Brain microvascular endothelial cell (primary cell): ENCODE measurements around the gene BCL7A.

Source experiments
- DNase-seq: peaks from one replicate; pipeline ENCODE4 v3.0.0-alpha.2; 2020
- H3K27ac ChIP-seq: fragments of 250-450 bp; sonication (Bioruptor Pico); 2 replicates; pipeline ENCODE4 v1.5.1; 2020; ENCODE audit warnings: mild to moderate bottlenecking, moderate library complexity
- H3K27me3 ChIP-seq: fragments of 250-450 bp; sonication (Bioruptor Pico); replicated peaks from 2 replicates; pipeline ENCODE4 v1.5.1; 2020; ENCODE audit warnings: mild to moderate bottlenecking
- H3K36me3 ChIP-seq: fragments of 250-450 bp; sonication (Bioruptor Pico); replicated peaks from 2 replicates; pipeline ENCODE4 v1.5.1; 2020; ENCODE audit warnings: mild to moderate bottlenecking
- H3K4me3 ChIP-seq: 2 replicates; pipeline ENCODE4 v1.5.1; 2011; ENCODE audit warnings: low read depth, mild to moderate bottlenecking, control low read depth, low read length, moderate library complexity
- in situ Hi-C: cut with HindIII; loops from 2 replicates; pipeline ENCODE4 v1.10.0; 2017; ENCODE audit warnings: low sequenced_read_pairs, low pct_ligation_motif_present
- TF ChIP-seq, protein P1 (sequence below): IDR thresholded peaks from 2 replicates; pipeline ENCODE4 v1.5.1; 2011; ENCODE audit warnings: low read depth, mild to moderate bottlenecking, moderate library complexity, low read length, control low read depth, inconsistent platforms; ENCODE audit errors: missing control alignments

BCL7A gene

DNA sequence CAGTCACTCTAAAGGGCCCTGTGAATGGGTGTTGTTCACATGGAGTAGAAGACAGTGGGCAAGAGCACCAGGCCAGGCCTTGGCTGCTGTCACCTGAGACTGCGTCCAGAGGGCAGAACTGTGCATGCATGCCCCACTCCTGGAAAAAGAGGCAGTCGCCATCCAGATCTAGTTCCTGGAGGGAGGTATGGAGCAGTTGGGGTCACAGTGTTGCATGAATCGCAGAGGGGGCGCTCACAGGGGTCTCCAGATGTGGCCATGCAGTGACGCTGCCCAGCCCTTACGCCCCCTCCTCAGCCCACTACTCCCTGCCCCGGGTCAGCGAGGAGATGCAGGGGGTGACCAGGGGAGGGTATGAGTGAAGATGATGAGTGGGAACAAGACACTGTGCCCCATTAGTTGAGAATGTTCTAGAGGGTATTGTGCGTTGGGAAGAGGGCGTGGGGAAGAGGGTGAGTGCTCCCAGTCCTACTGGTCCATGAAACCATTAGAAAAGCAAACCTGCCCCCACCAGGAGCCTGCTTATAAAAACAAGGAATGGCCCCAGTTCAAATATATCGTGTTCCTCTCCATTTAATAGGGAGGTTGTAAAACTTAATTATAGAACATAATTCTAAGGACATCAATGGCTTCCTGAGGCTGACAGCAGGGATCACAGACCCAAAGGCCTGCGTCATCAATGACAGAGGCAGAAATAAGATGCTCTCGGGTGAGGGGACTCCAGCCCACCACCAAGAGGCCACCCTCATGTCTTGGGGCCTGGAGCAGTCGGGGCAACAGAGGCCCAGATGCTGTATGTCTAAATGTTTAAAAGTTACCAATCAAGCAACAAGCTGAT lies 32.2 kb upstream of the BCL7A start:
- H3K4me3 ChIP-seq = no peak overlapping the region
- no peaks in the 10 kb centered on the region for H3K27me3 ChIP-seq
- TF ChIP-seq, protein P1, sequence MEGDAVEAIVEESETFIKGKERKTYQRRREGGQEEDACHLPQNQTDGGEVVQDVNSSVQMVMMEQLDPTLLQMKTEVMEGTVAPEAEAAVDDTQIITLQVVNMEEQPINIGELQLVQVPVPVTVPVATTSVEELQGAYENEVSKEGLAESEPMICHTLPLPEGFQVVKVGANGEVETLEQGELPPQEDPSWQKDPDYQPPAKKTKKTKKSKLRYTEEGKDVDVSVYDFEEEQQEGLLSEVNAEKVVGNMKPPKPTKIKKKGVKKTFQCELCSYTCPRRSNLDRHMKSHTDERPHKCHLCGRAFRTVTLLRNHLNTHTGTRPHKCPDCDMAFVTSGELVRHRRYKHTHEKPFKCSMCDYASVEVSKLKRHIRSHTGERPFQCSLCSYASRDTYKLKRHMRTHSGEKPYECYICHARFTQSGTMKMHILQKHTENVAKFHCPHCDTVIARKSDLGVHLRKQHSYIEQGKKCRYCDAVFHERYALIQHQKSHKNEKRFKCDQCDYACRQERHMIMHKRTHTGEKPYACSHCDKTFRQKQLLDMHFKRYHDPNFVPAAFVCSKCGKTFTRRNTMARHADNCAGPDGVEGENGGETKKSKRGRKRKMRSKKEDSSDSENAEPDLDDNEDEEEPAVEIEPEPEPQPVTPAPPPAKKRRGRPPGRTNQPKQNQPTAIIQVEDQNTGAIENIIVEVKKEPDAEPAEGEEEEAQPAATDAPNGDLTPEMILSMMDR = no peak
- in situ Hi-C loops = no loop called here
- H3K27ac ChIP-seq = no peak overlapping the region
- H3K36me3 ChIP-seq = no peaks in the 10 kb centered on the region
- DNase-seq = no peak

DNA sequence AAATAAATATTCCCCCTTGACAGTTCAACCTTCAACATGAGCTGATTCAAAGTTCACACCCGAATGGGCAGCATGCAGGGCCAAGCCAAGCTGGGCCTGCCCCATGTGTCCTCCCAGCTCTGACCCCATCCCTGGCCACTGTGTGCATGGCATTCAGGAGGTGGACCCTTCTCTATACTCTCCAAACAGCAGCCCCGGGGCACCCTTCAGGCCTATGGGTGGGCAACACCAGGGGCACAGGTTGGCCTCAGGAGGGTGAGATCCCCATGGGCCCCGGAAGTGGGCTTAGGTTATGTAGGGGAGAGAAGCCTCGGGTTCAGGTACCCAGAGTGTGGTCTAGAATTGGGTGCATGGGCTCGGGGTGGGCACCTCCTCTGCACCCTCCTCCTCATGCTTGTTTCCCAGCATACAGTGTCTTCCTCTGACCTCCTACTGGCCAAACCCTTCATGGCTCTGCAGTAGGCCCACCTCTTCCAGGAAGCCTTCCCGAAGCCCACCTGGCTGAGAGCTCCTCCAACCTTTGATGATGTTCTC lies 31.5 kb upstream of the BCL7A start:
- DNase-seq = no peak
- in situ Hi-C loops = no loop called here
- TF ChIP-seq, protein P1 = no peak
- H3K27ac ChIP-seq = no peak overlapping the region
- no peaks in the 10 kb centered on the region for H3K27me3 ChIP-seq
- H3K4me3 ChIP-seq = no peak overlapping the region
- H3K36me3 ChIP-seq = no peaks in the 10 kb centered on the region

GRCh38 chr12:121990692-121991603 lies 30.7 kb upstream of the BCL7A start:
- Histone ChIP-seq H3K4me3 (no peak overlapping the region), H3K27ac (peak overlapping the region; percentile 76), H3K27me3 (no peaks in the 10 kb centered on the region), H3K36me3 (no peaks in the 10 kb centered on the region)
- TF ChIP-seq, protein P1 = no peak
- in situ Hi-C loops = no loop called here
- no peak for DNase-seq

DNA sequence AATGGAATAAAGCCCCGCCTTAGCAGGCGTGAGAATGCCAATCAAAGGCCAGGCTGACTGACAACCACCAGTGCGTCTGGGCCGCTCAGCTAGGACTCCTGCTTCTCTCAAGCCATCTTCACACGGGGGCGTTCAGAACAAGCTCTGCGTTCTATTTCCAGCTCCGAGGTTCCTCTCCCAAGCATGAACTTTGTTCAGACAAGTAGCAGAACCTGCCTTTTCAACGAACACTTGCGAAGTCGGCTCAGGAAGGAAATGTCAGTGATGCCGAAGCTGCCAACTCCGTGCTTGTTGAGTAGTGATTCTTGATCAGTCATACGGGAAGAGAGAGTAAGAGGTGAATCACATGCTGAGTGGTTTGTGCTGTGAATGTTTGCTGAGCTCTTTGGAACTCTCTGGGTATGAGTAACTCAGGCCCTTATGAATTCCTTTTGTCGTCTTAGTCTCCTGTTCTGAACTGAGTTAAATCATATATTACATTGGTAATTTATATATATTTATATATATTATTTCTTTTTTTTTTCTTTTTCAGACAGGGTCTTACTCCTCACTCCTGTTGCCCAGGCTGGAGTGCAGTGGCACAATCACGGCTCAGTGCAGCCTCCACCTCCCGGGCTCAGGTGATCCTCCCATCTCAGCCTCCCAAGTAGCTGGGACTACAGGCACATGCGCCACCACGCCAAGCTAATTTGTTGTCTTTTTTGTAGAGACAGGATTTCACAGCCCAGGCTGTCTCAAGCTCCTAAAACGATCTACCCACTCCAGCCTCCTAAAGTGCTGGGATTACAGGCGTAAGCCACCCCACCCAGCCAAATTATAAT lies 29.4 kb upstream of the BCL7A start:
- no peaks in the 10 kb centered on the region for H3K36me3 ChIP-seq
- TF ChIP-seq, protein P1 = no peak
- in situ Hi-C loops = no loop called here
- peak; percentile 95 for DNase-seq
- peak overlapping the region; percentile 76 for H3K27ac ChIP-seq
- no peaks in the 10 kb centered on the region for H3K27me3 ChIP-seq
- H3K4me3 ChIP-seq = no peak overlapping the region
